Liver (tissue), 9 donors: ENCODE measurements around the gene TUT7. TPM values are rescaled to one million over a fixed set of nuclear protein-coding genes. Genes with fewer than 3 reads are reported as not detected.
A peak's percentile ranks its signal among the peaks of the same experiment; 100 is the strongest.

ENCODE experiments used
- DNase-seq: peaks from one replicate; pipeline ENCODE4 v3.0.0-alpha.2; 2017; ENCODE audit warnings: low spot score
- H3K27ac ChIP-seq, 2 donors: one replicate each; pipeline ENCODE4 v1.7.0; 2013; ENCODE audit warnings: inconsistent platforms in 2 of 2, low read length in 2 of 2, control low read depth in 1 of 2, low read depth in 1 of 2, mild to moderate bottlenecking in 1 of 2
- H3K27me3 ChIP-seq, 4 donors: one replicate each; pipeline versions ENCODE4 v1.6.1 to v1.7.0; 2013; ENCODE audit warnings: low read length in 3 of 4, inconsistent platforms in 1 of 4, mild to moderate bottlenecking in 1 of 4, moderate library complexity in 1 of 4; ENCODE audit not compliant: control insufficient read depth in 4 of 4, insufficient read depth in 4 of 4
- H3K36me3 ChIP-seq, 4 donors: one replicate each; pipeline versions ENCODE4 v1.6.1 to v1.7.0; 2013; ENCODE audit warnings: low read length in 3 of 4, mild to moderate bottlenecking in 3 of 4, low read depth in 1 of 4, moderate library complexity in 1 of 4; ENCODE audit not compliant: control insufficient read depth in 4 of 4, insufficient read depth in 3 of 4
- H3K4me1 ChIP-seq, 4 donors: one replicate each; pipeline versions ENCODE4 v1.6.1 to v1.7.0; 2013; ENCODE audit warnings: low read length in 3 of 4, mild to moderate bottlenecking in 3 of 4, moderate library complexity in 1 of 4; ENCODE audit not compliant: control insufficient read depth in 4 of 4, insufficient read depth in 4 of 4
- H3K4me3 ChIP-seq, 3 donors: one replicate each; pipeline versions ENCODE4 v1.6.1 to v1.7.0; 2013; ENCODE audit warnings: low read length in 3 of 3, control low read depth in 1 of 3, low read depth in 1 of 3, mild to moderate bottlenecking in 1 of 3
- H3K9ac ChIP-seq, 2 donors: one replicate each; pipeline ENCODE4 v1.7.0; 2013; ENCODE audit warnings: low read length in 2 of 2, mild to moderate bottlenecking in 2 of 2, moderate library complexity in 2 of 2, control low read depth in 1 of 2, low read depth in 1 of 2
- H3K9me3 ChIP-seq, 4 donors: one replicate each; pipeline versions ENCODE4 v1.6.1 to v1.7.0; 2013; ENCODE audit warnings: low read length in 3 of 4; ENCODE audit not compliant: control insufficient read depth in 4 of 4
- ATF3 ChIP-seq: IDR thresholded peaks from 2 replicates; pipeline ENCODE4 v1.6.1; 2016; ENCODE audit warnings: antibody characterized with exemption
- CTCF ChIP-seq: fragments of 150-350 bp; IDR thresholded peaks from 2 replicates; pipeline ENCODE4 v1.5.1; 2017; ENCODE audit warnings: improper control_type of control experiment, low read depth, low read length; ENCODE audit not compliant: missing input control
- EGR1 ChIP-seq, 2 donors: IDR thresholded peaks; 2 replicates each; pipeline ENCODE4 v1.6.1; 2016 to 2018; ENCODE audit warnings: antibody characterized with exemption in 2 of 2, low read depth in 2 of 2
- FOXA1 ChIP-seq: IDR thresholded peaks from 2 replicates; pipeline ENCODE4 v1.6.1; 2016; ENCODE audit warnings: antibody characterized with exemption
- GABPA ChIP-seq, 2 donors: IDR thresholded peaks in 1 of 2; conservative IDR thresholded peaks in 1 of 2; 2 replicates each; pipeline ENCODE4 v1.6.1; 2016; ENCODE audit warnings: antibody characterized with exemption in 2 of 2, mild to moderate bottlenecking in 1 of 2, moderate library complexity in 1 of 2
- HNF4A ChIP-seq, 2 donors: conservative IDR thresholded peaks; 2 replicates each; pipeline ENCODE4 v1.6.1; 2016; ENCODE audit warnings: antibody characterized with exemption in 2 of 2, mild to moderate bottlenecking in 2 of 2
- HNF4G ChIP-seq: IDR thresholded peaks from 2 replicates; pipeline ENCODE4 v1.6.1; 2016; ENCODE audit warnings: antibody characterized with exemption
- JUND ChIP-seq, 2 donors: IDR thresholded peaks; 2 replicates each; pipeline ENCODE4 v1.6.1; 2016; ENCODE audit warnings: antibody characterized with exemption in 2 of 2
- MAX ChIP-seq: IDR thresholded peaks from 2 replicates; pipeline ENCODE4 v1.6.1; 2016; ENCODE audit warnings: antibody characterized with exemption
- SP1 ChIP-seq: IDR thresholded peaks from 2 replicates; pipeline ENCODE4 v1.6.1; 2018; ENCODE audit warnings: antibody characterized with exemption, mild to moderate bottlenecking
- TAF1 ChIP-seq: conservative IDR thresholded peaks from 2 replicates; pipeline ENCODE4 v1.6.1; 2016; ENCODE audit warnings: antibody characterized with exemption, mild to moderate bottlenecking
- whole genome bisulfite sequencing: extraction: QIAGEN DNeasy Blood & Tissue Kit; methylation state at CpG from one replicate; pipeline ENCODE4 v1.1.7; 2013; 5-methylcytosine and 5-hydroxymethylcytosine counted together
- polyA plus RNA-seq, 2 donors: library from polyadenylated mRNA; stranded (reverse) in 1 of 2; unstranded in 1 of 2; fragments of 200-250 nt in 1 of 2; fragments of >200 nt in 1 of 2; fragmentation: Nextera tagmentation in 1 of 2; extraction: Ambion mirVana in 1 of 2; gene quantifications; one replicate each; pipeline versions ENCODE4 v1.2.1 to v1.2.3, GENCODE V29; 2013 to 2015
- total RNA-seq, 2 donors: library from RNA; depleted of rRNA; stranded (reverse); fragments of >200 nt; gene quantifications; one replicate each; pipeline ENCODE4 v1.2.3, GENCODE V29; 2014
- TF ChIP-seq, protein P1 (sequence below): IDR thresholded peaks from 2 replicates; pipeline ENCODE4 v1.6.1; 2016; ENCODE audit warnings: antibody characterized with exemption, mild to moderate bottlenecking
- donor health status: healthy.
- donor health status: healthy.
- donor health status: healthy.
- donor health status: healthy.
- donor health status: healthy.

The TUT7 gene
- total and polyA plus RNA-seq, 4 donors: 10.7 to 34.6 (median 15.9) TPM

- WGBS: 69% methylated on average over 2 of the region's 2 CpGs
These were observed 68.9 kb downstream of the TUT7 start for GRCh38 chr9:86285261-86285660.

DNA sequence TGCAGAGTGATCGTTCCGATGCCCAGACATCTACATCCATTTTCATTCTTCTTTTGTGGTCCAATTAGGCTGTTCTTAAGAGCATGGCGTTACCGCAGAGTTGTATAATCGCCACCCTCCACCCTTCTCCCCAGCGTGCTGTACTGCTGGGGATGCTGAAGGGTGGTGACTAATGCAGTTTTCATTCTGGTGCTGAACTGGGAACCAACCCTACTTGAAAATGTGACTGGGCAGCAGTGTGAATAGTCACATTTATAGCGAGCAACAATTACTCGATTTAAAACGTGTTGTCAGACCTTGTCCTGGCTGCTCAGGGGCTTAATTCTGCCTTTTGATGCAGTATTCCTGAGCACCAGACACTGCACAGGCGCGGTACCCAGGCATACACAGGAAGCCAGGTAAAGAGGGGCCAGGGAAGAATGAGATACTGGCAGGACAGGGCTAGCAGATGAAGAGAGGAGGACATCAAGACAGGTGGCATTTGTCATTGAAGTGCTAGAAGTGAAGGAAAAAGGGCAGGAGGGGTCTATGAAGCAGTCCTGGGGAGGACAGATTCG, 71.2 kb downstream of the TUT7 start:
- Histone ChIP-seq H3K27ac (peak overlapping the region; percentile 96 to 100), H3K4me1 (peaks cover 7 to 24% (median 20%) of the 10 kb centered on the region in 4 donors), H3K36me3 (peaks cover 0 to 10% (median 6%) of the 10 kb centered on the region in 4 donors), H3K27me3 (no peaks in the 10 kb centered on the region), H3K4me3 (peak overlapping the region; percentile 86 to 97 (median 96)), H3K9ac (peak overlapping the region; percentile 53 to 77), H3K9me3 (no peaks in the 10 kb centered on the region)
- TF ChIP-seq, protein P1, sequence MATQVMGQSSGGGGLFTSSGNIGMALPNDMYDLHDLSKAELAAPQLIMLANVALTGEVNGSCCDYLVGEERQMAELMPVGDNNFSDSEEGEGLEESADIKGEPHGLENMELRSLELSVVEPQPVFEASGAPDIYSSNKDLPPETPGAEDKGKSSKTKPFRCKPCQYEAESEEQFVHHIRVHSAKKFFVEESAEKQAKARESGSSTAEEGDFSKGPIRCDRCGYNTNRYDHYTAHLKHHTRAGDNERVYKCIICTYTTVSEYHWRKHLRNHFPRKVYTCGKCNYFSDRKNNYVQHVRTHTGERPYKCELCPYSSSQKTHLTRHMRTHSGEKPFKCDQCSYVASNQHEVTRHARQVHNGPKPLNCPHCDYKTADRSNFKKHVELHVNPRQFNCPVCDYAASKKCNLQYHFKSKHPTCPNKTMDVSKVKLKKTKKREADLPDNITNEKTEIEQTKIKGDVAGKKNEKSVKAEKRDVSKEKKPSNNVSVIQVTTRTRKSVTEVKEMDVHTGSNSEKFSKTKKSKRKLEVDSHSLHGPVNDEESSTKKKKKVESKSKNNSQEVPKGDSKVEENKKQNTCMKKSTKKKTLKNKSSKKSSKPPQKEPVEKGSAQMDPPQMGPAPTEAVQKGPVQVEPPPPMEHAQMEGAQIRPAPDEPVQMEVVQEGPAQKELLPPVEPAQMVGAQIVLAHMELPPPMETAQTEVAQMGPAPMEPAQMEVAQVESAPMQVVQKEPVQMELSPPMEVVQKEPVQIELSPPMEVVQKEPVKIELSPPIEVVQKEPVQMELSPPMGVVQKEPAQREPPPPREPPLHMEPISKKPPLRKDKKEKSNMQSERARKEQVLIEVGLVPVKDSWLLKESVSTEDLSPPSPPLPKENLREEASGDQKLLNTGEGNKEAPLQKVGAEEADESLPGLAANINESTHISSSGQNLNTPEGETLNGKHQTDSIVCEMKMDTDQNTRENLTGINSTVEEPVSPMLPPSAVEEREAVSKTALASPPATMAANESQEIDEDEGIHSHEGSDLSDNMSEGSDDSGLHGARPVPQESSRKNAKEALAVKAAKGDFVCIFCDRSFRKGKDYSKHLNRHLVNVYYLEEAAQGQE: peak; percentile 2
- TF ChIP-seq SP1 (no peak), GABPA (IDR thresholded peaks at IDR 0.05 in 1 of 2, conservative IDR thresholded peaks at IDR 0.05 in 1 of 2) (no peak)
- WGBS: 19% methylated on average over 12 of the region's 12 CpGs
- DNase-seq: no peak

More at GRCh38 chr9:86285261-86285660, 68.9 kb downstream of the TUT7 start:
- H3K4me3 ChIP-seq: no peak overlapping the region
- H3K36me3 ChIP-seq: peaks cover 1 to 15% (median 9%) of the 10 kb centered on the region in 4 donors
- no peaks in the 10 kb centered on the region for H3K9me3 ChIP-seq
- no peak for TF ChIP-seq JUND (IDR thresholded peaks at IDR 0.05)
- TF ChIP-seq, protein P1: no peak
- no peak for TF ChIP-seq SP1
- no peak for TF ChIP-seq EGR1 (IDR thresholded peaks at IDR 0.05; ENCODE audit: low read depth in 2 of 2)
- no peak for TF ChIP-seq TAF1
- no peak for TF ChIP-seq GABPA (IDR thresholded peaks at IDR 0.05 in 1 of 2, conservative IDR thresholded peaks at IDR 0.05 in 1 of 2)
- no peak for TF ChIP-seq FOXA1
- TF ChIP-seq HNF4G: no peak
- no peak for TF ChIP-seq HNF4A (conservative IDR thresholded peaks at IDR 0.05)
- no peak for TF ChIP-seq MAX
- no peak for TF ChIP-seq ATF3
- TF ChIP-seq CTCF: no peak
- H3K4me1 ChIP-seq: peaks cover 4 to 19% (median 15%) of the 10 kb centered on the region in 4 donors
- peak; percentile 50 for DNase-seq
- H3K9ac ChIP-seq: no peak overlapping the region
- no peak overlapping the region for H3K27ac ChIP-seq
- no peaks in the 10 kb centered on the region for H3K27me3 ChIP-seq
